SHP77 treated with DMSO at 0.1 percent for 48 hours (cell line): ENCODE data around the gene GLE1.
A peak's percentile ranks its signal among the peaks of the same experiment; 100 is the strongest.

Experiments used
- DNase-seq: peaks from one replicate; lab custom pipeline; 2025; lab: John Stamatoyannopoulos, UW

Gene GLE1, protein sequence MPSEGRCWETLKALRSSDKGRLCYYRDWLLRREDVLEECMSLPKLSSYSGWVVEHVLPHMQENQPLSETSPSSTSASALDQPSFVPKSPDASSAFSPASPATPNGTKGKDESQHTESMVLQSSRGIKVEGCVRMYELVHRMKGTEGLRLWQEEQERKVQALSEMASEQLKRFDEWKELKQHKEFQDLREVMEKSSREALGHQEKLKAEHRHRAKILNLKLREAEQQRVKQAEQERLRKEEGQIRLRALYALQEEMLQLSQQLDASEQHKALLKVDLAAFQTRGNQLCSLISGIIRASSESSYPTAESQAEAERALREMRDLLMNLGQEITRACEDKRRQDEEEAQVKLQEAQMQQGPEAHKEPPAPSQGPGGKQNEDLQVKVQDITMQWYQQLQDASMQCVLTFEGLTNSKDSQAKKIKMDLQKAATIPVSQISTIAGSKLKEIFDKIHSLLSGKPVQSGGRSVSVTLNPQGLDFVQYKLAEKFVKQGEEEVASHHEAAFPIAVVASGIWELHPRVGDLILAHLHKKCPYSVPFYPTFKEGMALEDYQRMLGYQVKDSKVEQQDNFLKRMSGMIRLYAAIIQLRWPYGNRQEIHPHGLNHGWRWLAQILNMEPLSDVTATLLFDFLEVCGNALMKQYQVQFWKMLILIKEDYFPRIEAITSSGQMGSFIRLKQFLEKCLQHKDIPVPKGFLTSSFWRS

DNA sequence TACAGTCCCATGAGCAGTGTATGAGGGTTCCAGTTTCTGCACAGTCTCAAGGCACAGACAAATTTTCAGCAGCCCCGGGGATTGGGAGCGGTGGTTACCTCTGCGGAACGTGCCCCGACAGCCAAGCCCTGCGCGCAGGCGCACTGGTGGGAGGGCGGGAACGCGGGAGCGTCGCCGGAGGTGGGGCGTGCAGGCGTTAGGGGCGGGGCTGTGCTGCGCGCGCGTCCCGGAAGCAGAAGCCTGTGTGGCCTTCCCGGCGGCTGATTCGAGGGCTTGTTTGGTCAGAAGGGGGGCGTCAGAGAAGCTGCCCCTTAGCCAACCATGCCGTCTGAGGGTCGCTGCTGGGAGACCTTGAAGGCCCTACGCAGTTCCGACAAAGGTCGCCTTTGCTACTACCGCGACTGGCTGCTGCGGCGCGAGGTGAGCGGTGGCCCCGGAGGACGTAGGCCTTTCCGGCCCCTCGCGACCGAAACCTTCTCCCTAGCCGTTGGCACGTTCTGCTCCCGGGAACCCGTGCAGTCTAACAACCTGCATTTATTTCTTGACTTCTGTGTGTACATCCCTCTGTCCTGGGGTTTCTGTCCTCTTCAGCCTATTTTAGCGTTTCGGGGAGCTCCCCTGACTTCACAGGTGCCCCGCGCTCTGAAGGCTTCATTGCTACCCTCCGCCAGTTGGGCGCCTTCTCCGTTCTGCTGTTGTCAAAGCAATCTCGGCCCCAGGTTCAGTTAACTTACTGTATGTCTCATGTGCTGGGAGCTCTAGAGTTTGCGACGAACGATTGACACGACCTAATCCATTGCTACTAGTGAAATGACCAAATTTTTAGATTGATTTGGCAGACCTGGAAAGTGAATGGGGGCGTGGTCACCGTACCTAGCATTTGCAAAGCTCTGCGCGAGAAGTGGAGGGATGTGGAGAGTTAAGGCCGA is at the start of gene GLE1:
Gene GLE1, plus strand, starts transcription at position 235 of the 929 bp plus-strand sequence. Its CDS starts 87 bp downstream, at position 322.
- peak; percentile 68 for DNase-seq

DNA sequence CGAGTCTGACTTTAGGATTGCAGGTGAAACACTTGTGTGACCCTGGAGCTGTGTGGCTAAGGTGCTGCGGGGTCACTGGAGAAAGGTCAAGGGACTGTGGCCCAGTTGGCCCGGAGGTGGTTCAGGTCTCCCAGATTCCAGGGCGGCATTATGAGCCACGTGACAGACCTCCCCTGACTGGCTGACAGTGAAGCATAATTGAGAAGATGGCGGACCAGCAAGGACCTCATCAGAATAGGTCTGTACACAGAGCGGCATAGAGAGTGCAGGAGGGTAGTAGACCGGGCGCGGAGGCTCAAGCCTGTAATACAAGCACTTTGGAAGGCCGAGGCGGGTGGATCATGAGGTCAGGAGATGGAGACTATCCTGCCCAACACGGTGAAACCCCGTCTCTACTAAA is 49.5 kb upstream of the GLE1 start:
- DNase-seq = peak; percentile 13

DNA sequence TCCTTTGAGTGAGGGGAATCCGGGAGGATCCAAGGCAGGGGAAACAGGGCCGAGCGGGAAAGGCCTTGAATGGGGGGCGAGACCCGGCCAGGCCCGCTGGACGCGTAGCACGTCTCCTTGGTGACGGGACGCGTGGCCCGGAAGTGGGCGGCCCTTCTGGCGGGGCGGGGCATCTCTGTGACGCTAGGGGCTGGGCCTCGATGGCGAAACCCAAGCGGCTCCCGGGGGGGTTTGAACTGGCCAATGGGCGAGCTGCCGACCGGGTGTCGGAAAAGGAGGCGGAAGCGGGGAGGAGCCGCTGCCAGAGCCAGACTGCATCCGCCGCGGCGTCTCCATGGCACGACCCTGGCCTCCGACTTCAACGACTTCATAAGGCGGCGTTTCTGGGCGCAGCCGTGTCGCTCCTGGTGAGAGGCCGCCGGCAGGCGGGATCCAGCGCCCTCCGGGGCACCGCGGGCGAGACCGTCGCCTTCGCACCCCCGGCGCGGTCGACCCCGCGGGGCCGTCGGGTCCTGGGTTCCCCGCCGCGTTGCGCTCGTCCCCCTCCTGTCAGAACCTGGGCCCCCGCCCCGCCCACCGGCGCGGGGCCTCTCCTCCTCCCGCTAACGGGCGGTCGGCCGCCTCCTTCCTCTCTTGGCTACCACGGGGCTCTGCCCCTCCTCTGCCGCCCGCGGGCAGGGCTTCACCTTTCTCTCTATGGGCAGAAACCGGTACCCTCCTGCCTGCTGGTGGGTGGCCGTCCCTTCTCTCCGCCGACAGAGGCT is 48.5 kb upstream of the GLE1 start, which contains the start of gene ODF2:
Gene ODF2, plus strand, starts transcription at position 158 of the 764 bp plus-strand sequence. Its CDS starts 86 bp downstream, at position 244.
- DNase-seq = peak; percentile 89

DNA sequence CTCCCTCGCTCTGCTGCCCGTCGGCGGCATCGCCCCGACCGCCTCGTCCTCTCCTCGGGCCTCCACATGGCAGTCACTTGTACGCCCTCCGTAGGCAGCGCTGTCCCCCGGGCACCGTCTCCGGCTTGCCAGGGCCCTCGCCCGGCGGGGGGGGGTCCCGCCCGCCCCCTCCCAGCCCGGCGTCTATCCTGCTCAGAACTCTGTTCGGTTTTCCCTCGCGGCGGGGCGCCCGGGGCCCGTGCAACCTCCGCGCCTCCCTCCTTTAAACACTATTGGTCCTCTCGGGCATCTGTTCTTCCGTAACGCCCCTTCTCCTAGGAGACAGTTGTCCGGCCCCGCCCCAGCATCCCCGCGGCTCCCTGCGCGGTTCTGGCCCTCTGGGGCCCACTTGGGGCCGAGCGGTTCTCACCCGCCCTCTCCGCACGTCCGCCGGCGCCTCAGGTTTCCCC is 47.9 kb upstream of the GLE1 start:
- peak; percentile 46 for DNase-seq

DNA sequence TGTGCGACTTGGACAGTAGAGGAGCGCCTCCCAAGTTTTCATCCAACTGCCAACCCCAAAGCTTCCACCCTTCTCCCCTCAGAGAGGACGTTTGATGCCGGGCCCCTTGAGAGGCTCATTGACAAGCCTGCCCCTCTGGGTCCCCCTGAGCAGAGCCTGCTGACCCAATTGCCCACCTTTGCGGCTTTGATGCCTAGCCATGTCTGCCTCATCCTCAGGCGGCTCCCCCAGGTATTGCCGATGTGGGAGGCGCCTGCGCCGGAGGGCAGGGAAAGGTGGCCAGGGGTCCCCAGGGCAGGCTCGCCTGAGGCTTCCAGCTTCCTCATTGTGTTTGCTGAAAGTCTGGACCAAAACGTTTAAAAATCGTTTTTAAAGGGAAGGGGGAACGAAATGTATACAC is 47.3 kb upstream of the GLE1 start:
- no peak for DNase-seq

DNA sequence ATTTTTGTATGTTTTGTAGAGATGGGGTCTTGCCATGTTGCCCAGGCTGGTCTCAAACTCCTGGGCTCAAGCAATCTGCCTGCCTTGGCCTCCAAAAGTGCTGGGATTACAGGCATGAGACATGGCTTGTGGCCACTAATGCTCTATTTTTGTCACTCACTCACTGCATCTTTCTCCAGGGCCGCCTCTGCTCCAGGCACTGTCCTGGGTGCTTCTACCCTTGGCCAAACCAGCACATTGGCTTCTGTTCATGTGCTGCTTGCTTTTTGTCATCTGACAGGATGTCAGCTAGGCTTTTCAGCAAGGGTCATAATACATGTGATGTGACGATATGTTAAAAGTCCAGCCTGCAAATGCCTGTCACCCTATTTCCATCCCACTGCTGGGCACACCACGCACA is 45.5 kb upstream of the GLE1 start:
- no peak for DNase-seq

DNA sequence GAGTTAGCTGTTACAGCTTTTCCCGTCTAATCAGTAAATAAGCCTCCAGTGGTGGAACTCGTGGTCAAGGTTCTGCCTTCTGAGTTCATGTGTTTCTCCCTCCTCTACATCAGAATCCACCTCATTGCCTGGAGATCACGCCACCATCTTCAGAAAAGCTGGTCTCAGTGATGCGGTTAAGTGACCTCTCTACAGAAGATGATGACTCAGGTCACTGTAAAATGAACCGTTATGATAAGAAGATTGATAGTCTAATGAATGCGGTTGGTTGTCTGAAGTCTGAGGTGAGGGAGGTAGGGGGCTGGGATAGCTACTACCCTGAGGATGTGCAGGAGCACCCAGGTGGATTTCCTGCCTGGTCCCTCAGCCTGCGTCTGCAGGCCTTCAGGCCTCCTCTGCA is 35.4 kb upstream of the GLE1 start:
- DNase-seq = no peak

DNA sequence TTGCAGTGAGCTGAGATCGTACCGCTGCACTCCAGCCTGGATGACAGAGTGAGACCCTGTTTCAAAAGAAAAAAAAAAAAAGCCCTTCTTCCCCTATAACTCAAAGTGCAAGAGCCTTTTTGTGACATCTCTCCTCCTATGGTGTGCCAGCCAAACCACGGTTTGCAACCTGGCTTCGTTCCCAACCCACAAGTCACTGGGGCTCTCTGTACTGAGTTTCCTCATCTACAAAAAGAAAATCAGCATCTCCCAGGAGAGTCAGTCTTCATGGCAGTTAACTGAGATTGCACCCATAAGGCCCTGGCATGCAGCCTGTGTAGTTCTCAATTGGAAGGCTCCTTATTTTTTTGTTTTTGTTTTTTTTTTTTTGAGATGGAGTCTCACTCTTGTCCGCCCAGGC is 34.0 kb upstream of the GLE1 start:
- DNase-seq = no peak

DNA sequence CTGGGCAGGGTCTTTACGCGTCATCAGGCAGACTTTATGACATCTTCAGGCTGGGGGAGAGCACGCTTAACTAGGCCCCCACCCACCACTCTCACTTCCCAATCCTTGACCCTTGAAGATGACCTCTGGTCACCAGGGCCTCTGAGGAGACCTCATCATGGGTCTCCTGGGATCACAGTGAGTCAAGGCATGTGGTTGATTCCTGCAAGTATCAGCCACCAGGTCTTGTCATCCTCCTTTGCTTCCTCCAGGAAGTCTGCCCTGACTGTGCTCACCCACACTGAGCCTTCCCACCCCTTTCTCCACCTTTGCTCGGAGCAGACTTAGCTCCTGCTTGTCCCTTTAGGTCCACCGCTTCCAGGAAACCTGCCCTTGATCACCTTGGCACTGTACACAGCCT is 31.4 kb upstream of the GLE1 start:
- DNase-seq = no peak

DNA sequence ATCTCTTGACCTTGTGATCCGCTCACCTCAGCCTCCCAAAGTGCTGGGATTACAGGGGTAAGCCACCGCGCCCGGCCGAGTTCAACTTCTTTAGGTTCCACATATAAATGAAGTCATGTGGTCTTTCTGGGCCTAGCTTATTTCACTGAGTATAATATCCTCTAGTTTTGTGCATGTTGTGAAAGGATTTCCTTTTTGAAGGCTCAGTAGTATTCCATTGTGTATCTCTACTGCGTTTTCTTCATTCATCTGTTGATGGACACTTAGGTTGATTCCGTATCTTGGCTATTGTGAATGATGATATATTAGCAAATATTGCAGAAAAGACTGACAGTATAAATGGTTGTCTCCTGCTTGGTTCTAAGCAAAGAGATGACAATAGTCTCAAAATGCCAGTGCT is 28.7 kb upstream of the GLE1 start:
- no peak for DNase-seq

DNA sequence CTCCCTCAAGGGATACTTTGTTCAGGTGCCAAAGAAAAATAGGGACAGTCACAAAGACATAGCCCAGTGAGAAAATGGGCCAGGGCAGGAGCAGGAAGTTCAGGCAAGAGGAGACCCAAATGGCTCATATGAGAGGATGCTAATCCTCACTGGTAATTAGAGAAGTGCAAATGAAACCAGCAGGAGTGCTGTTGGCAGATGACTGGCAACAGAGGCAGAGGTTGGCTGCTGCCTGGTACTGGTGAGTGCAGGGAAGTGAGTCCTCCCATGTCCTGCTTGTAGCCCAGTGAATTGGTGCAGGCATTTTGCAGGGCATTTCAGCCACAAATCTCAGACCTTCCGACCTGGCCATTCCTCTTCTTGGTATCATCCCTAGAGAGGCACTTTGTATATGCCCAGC is 25.3 kb upstream of the GLE1 start:
- DNase-seq = no peak

DNA sequence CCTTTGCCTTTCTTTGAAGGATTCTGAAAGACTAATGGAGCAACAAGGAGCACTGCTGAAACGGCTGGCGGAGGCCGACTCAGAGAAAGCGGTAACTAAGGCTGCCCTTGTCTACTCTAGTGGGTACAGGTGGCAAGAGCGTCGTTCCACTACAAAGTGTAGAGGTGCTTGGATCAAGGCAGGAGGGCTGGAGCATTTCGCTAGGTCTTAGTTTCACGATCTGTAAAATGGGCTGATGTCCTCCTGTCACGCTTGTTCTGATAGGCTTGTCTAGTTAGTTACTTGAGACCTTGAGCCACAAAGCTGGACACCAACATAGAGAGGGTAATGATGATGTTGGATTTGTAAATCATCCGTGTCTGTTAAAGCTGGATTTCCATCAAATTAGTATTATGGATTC is 23.0 kb upstream of the GLE1 start:
- no peak for DNase-seq

DNA sequence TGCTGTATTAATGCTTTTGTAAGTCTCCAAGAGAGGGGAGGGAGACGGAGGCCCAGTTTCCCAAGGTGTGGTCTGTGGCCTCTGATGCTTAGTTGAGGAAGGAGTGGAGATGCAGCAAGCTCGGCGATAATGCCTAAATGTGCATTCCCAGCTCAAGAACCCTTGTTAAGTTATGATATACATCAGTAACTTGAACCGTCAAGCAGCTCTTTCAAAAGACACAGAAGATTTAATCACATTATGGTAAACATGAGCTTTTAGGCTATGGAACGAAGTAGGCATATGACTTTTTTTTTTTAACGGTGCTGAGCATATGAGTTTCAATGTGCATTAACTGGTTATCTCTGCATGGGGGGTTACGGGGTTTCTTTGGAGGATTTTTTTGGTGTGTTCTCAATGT is 22.3 kb upstream of the GLE1 start:
- DNase-seq = no peak

DNA sequence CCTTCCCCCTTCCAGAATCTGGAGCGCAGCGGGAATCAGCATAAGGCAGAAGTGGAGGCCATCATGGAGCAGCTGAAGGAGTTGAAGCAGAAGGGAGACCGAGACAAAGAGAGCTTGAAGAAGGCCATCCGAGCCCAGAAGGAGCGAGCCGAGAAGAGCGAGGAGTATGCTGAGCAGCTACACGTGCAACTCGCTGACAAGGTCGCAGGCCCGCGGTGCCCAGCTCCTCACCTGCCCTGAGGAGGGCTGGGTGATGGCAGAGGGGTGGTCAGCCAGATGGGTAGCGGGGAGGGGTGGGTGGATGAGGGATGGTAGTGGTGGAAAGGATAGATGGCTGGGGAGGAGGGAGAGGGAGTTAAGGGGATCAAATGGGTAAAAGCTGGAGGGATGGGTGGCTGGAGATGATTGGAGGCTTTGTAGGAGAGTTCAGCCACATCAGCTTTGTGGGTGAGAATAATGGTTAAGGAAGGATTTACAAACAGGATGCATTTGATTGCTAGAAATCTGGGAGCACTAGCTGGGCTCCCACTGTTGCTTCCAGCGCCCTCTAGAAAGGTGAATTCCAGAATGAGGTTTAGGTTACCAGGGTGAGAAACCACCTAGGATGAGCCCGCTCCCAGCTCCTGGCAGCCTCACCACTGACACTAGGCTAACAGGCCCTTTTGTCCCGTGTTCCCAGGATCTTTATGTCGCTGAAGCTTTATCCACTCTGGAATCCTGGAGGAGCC is 19.7 kb upstream of the GLE1 start:
- DNase-seq = no peak

DNA sequence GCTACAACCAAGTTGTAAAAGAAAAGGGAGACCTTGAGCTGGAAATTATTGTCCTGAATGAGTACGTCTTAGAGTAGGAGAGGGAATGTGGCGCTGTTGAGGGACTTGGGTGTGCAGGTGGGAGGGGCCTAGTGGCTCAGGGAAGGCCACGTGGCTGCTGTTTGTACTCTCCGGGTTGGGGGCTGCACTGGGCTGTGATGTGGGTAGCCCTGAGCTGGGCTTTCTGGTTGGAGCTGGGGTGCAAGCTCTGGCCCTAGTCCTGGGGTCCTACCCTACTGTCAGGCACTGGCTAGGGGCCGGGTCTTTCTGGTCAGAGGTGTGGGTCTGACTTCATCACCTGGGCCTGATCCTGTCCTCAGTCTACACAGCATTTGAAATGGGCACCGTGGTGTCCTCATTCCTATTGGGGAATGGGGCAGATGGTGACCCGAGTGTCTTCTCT is 19.1 kb upstream of the GLE1 start:
- no peak for DNase-seq

DNA sequence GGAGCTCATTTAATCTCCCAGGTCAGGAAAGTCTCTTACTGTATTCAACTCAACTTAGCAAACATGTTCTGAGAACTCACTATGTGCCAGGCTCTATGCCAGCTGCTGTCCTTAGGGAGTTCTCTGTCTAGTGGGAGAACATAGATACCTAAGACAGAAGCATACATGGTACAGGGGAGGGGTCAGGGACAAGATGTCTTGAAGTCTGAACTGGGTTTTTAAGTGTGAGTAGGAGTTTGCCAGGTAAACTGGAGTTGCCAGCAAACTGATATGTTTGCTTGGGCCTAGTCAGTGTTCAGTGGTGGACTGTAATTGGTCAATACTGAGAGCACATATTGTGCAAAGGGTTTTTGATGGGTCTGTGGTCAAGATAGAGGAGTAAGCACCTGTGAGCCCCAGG is 18.3 kb upstream of the GLE1 start:
- no peak for DNase-seq

DNA sequence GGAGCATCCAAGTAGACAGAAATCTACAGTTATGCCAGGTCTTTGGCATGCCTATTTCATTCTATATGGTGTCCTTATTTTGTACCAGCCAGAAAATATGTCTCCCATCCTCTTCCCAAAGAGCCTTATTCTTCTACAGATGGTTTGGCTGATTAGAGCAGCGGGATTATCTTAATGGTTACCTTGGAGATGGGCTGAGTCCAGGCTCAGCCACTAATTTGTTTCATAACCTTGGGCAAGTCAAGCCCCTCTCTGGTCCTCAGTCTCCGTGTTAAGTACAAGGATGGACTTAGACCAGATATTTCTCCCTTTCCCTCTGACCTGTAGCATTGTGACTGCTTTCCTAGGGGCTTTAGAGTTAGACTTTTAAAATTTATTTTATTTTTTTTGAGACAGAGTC is 11.1 kb upstream of the GLE1 start:
- no peak for DNase-seq

DNA sequence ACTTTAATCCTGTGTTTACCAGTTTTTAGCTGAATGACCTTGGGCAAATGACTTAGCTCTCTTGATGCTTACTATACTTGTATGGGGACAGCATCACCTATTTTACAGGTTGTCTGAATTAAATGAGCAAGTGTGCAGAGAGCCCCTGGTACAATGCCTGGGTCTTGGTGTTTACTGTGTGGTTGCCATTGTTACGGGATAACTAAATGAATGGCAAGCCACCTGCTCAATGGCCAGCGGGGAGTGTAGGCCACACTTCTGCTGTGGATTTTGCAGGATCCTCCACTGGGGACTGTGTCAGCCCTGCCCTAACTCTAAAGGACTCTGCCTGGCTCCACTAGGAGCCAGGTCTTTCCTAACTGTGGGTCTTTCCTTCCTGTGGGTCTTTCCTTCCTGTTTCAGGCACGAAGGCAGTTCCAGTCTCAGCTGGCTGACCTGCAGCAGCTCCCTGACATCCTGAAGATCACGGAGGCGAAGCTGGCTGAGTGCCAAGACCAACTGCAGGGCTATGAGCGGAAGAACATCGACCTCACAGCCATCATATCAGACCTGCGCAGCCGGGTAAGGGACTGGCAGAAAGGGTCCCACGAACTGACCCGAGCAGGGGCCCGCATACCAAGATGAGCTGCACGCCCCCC is 10.3 kb upstream of the GLE1 start:
- DNase-seq = no peak

DNA sequence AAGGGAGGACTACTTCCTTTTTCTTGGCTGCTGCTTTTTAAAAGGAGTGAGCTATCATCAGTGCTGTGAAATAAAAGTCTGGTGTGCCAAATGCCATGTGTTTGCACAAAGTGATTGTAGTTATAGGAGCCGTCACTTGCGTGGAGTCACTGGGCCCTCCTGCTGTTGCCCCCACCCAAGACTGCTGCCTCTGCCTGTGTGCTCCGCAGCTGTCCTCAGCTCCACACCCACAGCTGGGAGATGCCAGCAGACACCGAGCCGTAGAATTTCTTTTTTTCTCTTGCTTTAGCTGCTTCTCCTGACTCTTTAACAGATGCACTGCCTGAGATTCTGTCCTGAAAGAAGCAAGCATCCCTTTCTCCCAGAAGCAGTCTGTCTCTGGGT is 9.8 kb upstream of the GLE1 start:
- no peak for DNase-seq

DNA sequence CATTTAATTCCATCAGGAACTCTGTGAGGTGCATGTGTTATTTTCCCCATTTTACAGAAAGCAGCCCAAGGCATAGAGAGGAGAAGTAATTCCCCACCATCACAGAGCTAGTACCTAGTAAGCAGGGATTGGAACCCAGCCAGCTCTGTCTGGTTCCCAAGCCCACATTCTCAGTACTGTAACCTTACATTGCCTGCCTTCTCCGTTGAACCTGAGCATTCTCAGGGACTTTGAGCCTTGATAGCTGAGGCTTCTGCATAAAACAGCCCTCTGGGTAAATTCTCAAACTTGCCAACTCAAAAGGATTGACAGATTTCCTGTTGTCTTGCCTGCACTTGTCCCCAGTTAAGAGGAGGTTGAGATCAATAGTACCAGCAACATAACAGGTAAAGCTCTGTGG is 9.2 kb upstream of the GLE1 start:
- DNase-seq = no peak
